B cell (primary cell): ENCODE data around the gene CAV1. TPM values are rescaled to one million over a fixed set of nuclear protein-coding genes. Genes with fewer than 3 reads are reported as not detected.

Source experiments
- ATAC-seq: fragments of 200-7000 bp; cut with Tn5 transposase; one replicate; pipeline ENCODE4 v1.10.0; 2021; ENCODE audit warnings: low read depth, mild to moderate bottlenecking, moderate number of reproducible peaks, moderate library complexity
- CTCF ChIA-PET: fragments of 350-600 bp; sonication (Branson Sonifier 250); formaldehyde crosslinking; loops from one replicate; lab custom pipeline; 2021; ENCODE audit warnings: antibody characterized with exemption, inconsistent platforms; lab: Charles Lee
- POLR2A ChIA-PET: fragments of 350-600 bp; sonication (Branson Sonifier 250); formaldehyde crosslinking; loops from one replicate; lab custom pipeline; 2021; ENCODE audit warnings: antibody characterized with exemption; lab: Charles Lee
- DNase-seq: peaks from one replicate; pipeline ENCODE4 v3.0.0; 2013
- H2AFZ ChIP-seq: 2 replicates; pipeline ENCODE4 v1.6.1; 2012; ENCODE audit warnings: mild to moderate bottlenecking, low read depth, low read length; ENCODE audit not compliant: insufficient read depth, poor library complexity, severe bottlenecking
- H3K27ac ChIP-seq, 2 donors: 1 replicate in 1 of 2; 2 replicates in 1 of 2; pipeline ENCODE4 v1.5.1; 2012 to 2013; ENCODE audit warnings: low read length in 2 of 2, mild to moderate bottlenecking in 2 of 2, moderate library complexity in 1 of 2
- H3K27me3 ChIP-seq, 4 experiments: fragments of 200-600 bp in 1 of 4; sonication (generic) in 1 of 4; replicated peaks in 1 of 4; 1 replicate in 2 of 4; 2 replicates in 2 of 4; pipeline versions ENCODE4 v1.6.1 to v1.7.0; 2013 to 2016; ENCODE audit warnings: low read length in 3 of 4, mild to moderate bottlenecking in 2 of 4, mixed read lengths in 1 of 4, moderate library complexity in 1 of 4; ENCODE audit not compliant: insufficient read depth in 4 of 4, control insufficient read depth in 3 of 4; ENCODE audit errors: control extremely low read depth in 1 of 4
- H3K36me3 ChIP-seq, 2 experiments: replicated peaks in 1 of 2; 1 replicate in 1 of 2; 2 replicates in 1 of 2; pipeline versions ENCODE4 v1.6.1 to v1.7.1; 2013; ENCODE audit warnings: low read length in 1 of 2; ENCODE audit not compliant: insufficient read depth in 2 of 2, control insufficient read depth in 1 of 2; ENCODE audit errors: control extremely low read depth in 1 of 2, extremely low read depth in 1 of 2
- H3K4me1 ChIP-seq, 2 donors: fragments of 200-600 bp in 1 of 2; sonication (generic) in 1 of 2; 1 replicate in 1 of 2; 2 replicates in 1 of 2; pipeline versions ENCODE4 v1.5.1 to v1.6.1; 2013 to 2017; ENCODE audit warnings: low read length in 2 of 2; ENCODE audit not compliant: control insufficient read depth in 2 of 2, insufficient read depth in 2 of 2
- H3K4me2 ChIP-seq: replicated peaks from 2 replicates; pipeline ENCODE3; 2012; ENCODE audit warnings: mild to moderate bottlenecking, low read depth, low read length; ENCODE audit not compliant: poor library complexity, severe bottlenecking
- H3K4me3 ChIP-seq, 5 experiments: fragments of 200-600 bp in 1 of 5; sonication (generic) in 1 of 5; 1 replicate in 3 of 5; 2 replicates in 2 of 5; pipeline versions ENCODE4 v1.5.1 to v1.7.0; 2011 to 2016; ENCODE audit warnings: low read length in 4 of 5, mild to moderate bottlenecking in 4 of 5, low read depth in 2 of 5, control low read depth in 1 of 5, moderate library complexity in 1 of 5; ENCODE audit not compliant: insufficient read depth in 1 of 5; ENCODE audit errors: control extremely low read depth in 1 of 5, extremely low read depth in 1 of 5
- H3K79me2 ChIP-seq: fragments of 200-600 bp; sonication (generic); one replicate; pipeline ENCODE4 v1.6.0; 2016; ENCODE audit warnings: low read length; ENCODE audit not compliant: control insufficient read depth, insufficient read depth
- H3K9ac ChIP-seq: fragments of 200-600 bp; sonication (generic); 2 replicates; pipeline ENCODE4 v1.6.1; 2017; ENCODE audit warnings: mild to moderate bottlenecking, low read length, moderate library complexity
- H3K9me3 ChIP-seq, 3 donors: one replicate each; pipeline versions ENCODE4 v1.6.1 to v1.7.1; 2013; ENCODE audit warnings: low read length in 2 of 3; ENCODE audit not compliant: control insufficient read depth in 2 of 3, insufficient read depth in 1 of 3; ENCODE audit errors: control extremely low read depth in 1 of 3
- H4K20me1 ChIP-seq: 2 replicates; pipeline ENCODE4 v1.6.0; 2012; ENCODE audit warnings: mild to moderate bottlenecking, low read length; ENCODE audit not compliant: insufficient read depth, control insufficient read depth, poor library complexity, severe bottlenecking
- H3K27ac Mint-ChIP-seq: one replicate; pipeline ENCODE4 v1.8.0; 2021; ENCODE audit warnings: mixed read lengths
- H3K27me3 Mint-ChIP-seq: one replicate; pipeline ENCODE4 v1.8.0; 2021; ENCODE audit warnings: mixed read lengths
- H3K4me1 Mint-ChIP-seq: one replicate; pipeline ENCODE4 v1.8.0; 2021; ENCODE audit warnings: mixed read lengths
- H3K4me3 Mint-ChIP-seq: one replicate; pipeline ENCODE4 v1.8.0; 2021; ENCODE audit warnings: mixed read lengths
- H3K9me3 Mint-ChIP-seq: one replicate; pipeline ENCODE4 v1.8.0; 2022; ENCODE audit warnings: mixed read lengths; ENCODE audit not compliant: insufficient read depth
- CTCF ChIP-seq: fragments of 200-600 bp; IDR thresholded peaks from one replicate; pipeline ENCODE4 v1.8.0; 2022; ENCODE audit warnings: antibody characterized with exemption, mild to moderate bottlenecking
- EZH2 ChIP-seq: IDR thresholded peaks from 2 replicates; pipeline ENCODE4 v1.6.1; 2012; ENCODE audit warnings: borderline replicate concordance, low read depth, mild to moderate bottlenecking, moderate library complexity, low read length; ENCODE audit not compliant: insufficient read depth, poor library complexity, severe bottlenecking
- WGBS: methylation state at CpG from one replicate; pipeline ENCODE4 v1.1.5; 2013; ENCODE audit warnings: missing lambda C conversion rate; ENCODE audit not compliant: insufficient coverage; 5-methylcytosine and 5-hydroxymethylcytosine counted together
- intact Hi-C: fragments of 100-400 bp; cut with micrococcal nuclease; formaldehyde crosslinking; loops from one replicate; pipeline ENCODE4 v1.10.0; 2022
- polyA plus RNA-seq: library from polyadenylated mRNA; depleted of rRNA; stranded (reverse); fragments of >200 nt; gene quantifications from 2 replicates; pipeline ENCODE4 v1.2.3, GENCODE V29; 2012
- total RNA-seq, 2 donors: library from RNA; stranded (reverse); fragments of 120-200 nt in 1 of 2; gene quantifications; 1 replicate in 1 of 2; 2 replicates in 1 of 2; pipeline versions ENCODE4 v1.2.3 to v1.2.4, GENCODE V29; 2013 to 2022

The CAV1 gene
- total and polyA plus RNA-seq, 2 donors (not counting 1 experiment from before 2014, with no cell fraction given) = 0.95 to 1.9 TPM

DNA sequence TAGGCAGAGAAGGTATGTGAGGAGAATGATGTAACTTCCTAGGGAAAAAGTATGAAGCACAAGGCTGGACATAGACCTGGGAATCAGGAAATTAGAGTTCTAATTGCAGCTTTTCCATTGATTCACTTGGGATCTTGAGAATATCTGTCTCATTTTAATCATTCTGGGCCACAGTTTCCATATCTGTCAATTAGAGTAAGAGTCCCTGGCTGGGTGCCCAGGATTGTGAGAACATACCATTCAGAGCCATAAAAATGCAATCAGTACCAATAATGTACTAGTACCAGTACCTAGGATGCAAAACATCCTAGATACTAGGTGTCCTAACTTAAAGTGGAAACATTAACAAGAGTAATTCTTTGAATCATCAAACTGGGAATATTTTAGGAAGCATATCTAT lies 29.6 kb downstream of the CAV1 start:
- H3K27ac ChIP-seq = no peak overlapping the region
- H2AFZ ChIP-seq = no peak overlapping the region
- H3K4me1 ChIP-seq = no peaks in the 10 kb centered on the region
- no peaks in the 10 kb centered on the region for H3K79me2 ChIP-seq
- no peak for TF ChIP-seq CTCF
- TF ChIP-seq EZH2 = no peak
- no peaks in the 10 kb centered on the region for H3K9me3 Mint-ChIP-seq
- peaks cover 0 to 14% (median 2%) of the 10 kb centered on the region in 4 experiments for H3K27me3 ChIP-seq
- no peaks in the 10 kb centered on the region for H3K9me3 ChIP-seq
- peaks cover 41% of the 10 kb centered on the region for H3K27me3 Mint-ChIP-seq
- ATAC-seq (no peak), DNase-seq (no peak)
- H3K36me3 ChIP-seq = no peaks in the 10 kb centered on the region
- intact Hi-C loops = no loop called here
- CTCF ChIA-PET = no interaction called here
- H3K4me3 Mint-ChIP-seq = no peak overlapping the region
- POLR2A ChIA-PET = no interaction called here
- no peak overlapping the region for H3K4me3 ChIP-seq
- no peak overlapping the region for H3K27ac Mint-ChIP-seq
- no peak overlapping the region for H3K4me2 ChIP-seq
- H3K9ac ChIP-seq = no peak overlapping the region
- H4K20me1 ChIP-seq = no peaks in the 10 kb centered on the region
- no peaks in the 10 kb centered on the region for H3K4me1 Mint-ChIP-seq

GRCh38 chr7:116554911-116555310 lies 30.1 kb downstream of the CAV1 start:
- Histone ChIP-seq H3K27ac (no peak overlapping the region), H3K4me2 (no peak overlapping the region), H4K20me1 (no peaks in the 10 kb centered on the region), H3K4me3 (no peak overlapping the region), H2AFZ (no peak overlapping the region), H3K4me1 (no peaks in the 10 kb centered on the region), H3K79me2 (no peaks in the 10 kb centered on the region), H3K36me3 (no peaks in the 10 kb centered on the region), H3K9me3 (no peaks in the 10 kb centered on the region), H3K27me3 (peaks cover 0 to 14% (median 2%) of the 10 kb centered on the region in 4 experiments), H3K9ac (no peak overlapping the region)
- peaks cover 45% of the 10 kb centered on the region for H3K27me3 Mint-ChIP-seq
- ChIA-PET POLR2A (no interaction called here), CTCF (no interaction called here)
- intact Hi-C loops = no loop called here
- H3K9me3 Mint-ChIP-seq = no peaks in the 10 kb centered on the region
- TF ChIP-seq EZH2 = no peak
- TF ChIP-seq CTCF = no peak
- ATAC-seq = no peak
- WGBS = 37% methylated on average over 3 of the region's 4 CpGs
- no peaks in the 10 kb centered on the region for H3K4me1 Mint-ChIP-seq
- H3K27ac Mint-ChIP-seq = no peak overlapping the region
- H3K4me3 Mint-ChIP-seq = no peak overlapping the region
- DNase-seq = no peak
